Measurements from ENCODE around the gene IMMP2L.

Gene IMMP2L

GRCh38 chr7:111394891-111395290, 167.4 kb downstream of the IMMP2L start:
- DNase-seq (ENCODE audit: low read depth in 2 of 3, low spot score in 1 of 3): no peak

DNA sequence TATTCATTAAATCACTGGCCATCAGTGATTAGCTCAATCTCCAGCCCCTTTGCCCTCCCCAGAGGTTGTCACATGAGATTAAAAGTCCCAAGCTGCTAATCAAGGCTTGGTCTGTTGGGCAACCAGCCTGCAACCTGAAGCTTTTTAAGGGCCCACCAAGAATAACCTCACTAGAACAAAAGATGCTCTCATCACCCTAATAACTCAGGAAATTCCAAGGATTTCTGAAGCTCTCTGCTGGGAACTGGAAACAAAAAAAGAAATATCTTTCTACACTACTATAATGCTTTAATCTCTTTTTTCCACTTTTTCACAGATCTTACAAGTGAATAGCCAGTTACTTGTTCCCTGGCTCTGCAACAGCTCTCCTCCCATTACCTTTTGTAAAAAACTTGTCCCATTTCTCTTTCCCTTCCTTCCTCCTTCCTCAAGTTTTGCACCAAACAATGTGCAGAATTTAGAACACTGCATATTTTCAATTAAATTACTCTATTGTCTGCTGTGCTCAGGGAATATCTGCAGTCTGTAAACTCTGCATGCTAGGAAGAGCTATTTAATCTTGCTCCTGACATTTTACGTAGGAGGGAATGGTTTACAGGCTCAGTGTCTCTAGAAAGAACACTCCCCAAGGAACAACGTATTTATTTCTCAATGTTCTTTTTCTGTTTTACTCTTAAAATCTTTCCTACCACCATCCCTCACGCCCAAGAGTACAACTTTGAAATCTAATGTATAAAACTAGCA, 169.1 kb downstream of the IMMP2L start:
- no peak for DNase-seq (ENCODE audit: low read depth in 2 of 3, low spot score in 1 of 3)

GRCh38 chr7:111392294-111392693, 170.0 kb downstream of the IMMP2L start:
- no peak for DNase-seq (ENCODE audit: low read depth in 2 of 3, low spot score in 1 of 3)

GRCh38 chr7:111390000-111390399, 172.3 kb downstream of the IMMP2L start:
- no peak for DNase-seq (ENCODE audit: low read depth in 2 of 3, low spot score in 1 of 3)

DNA sequence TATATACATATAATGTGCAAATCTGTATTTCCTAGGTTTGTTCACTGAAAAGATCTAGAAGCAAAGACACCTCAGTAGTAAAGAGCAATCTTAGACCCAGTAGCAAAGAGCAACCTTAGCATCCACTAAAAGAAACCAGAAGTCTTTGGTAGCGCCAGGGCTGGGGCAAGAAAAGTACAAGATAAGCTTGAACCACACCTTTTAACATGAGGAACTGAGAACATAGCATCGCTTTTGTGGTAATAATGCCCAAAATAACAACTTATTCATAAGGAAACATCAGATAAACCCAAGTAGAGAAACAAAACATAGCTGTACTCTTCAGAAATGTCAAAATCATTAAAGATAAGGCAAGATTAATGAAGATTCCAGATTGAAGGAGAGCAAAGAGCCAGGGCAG, 173.4 kb downstream of the IMMP2L start:
- DNase-seq (ENCODE audit: low read depth in 2 of 3, low spot score in 1 of 3): no peak

DNA sequence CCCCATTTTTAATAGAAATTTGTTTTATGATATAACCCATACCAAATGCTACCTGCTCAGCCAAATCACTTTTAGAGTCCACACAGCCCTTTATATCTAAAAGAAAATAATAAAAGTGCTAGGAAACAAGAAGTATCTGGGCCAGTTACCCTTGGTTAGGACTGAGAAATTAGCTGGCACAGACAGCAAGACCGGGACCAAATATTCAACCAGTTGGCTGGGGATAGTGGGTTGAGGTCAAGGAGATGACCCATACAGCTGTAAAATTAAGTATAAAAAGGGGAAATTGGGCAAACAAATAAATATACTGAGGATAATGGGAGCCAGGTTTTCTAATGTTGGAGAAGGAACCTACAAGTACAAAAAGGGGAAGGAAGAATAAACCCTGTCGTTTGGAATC, 174.3 kb downstream of the IMMP2L start:
- DNase-seq (ENCODE audit: low read depth in 2 of 3, low spot score in 1 of 3): no peak

- DNase-seq (ENCODE audit: low read depth in 2 of 3, low spot score in 1 of 3): no peak
Measured at GRCh38 chr7:111384065-111384891, 178.0 kb downstream of the IMMP2L start.

- no peak for DNase-seq (ENCODE audit: low read depth in 2 of 3, low spot score in 1 of 3)
Measured at GRCh38 chr7:111383133-111383532, 179.2 kb downstream of the IMMP2L start.

DNA sequence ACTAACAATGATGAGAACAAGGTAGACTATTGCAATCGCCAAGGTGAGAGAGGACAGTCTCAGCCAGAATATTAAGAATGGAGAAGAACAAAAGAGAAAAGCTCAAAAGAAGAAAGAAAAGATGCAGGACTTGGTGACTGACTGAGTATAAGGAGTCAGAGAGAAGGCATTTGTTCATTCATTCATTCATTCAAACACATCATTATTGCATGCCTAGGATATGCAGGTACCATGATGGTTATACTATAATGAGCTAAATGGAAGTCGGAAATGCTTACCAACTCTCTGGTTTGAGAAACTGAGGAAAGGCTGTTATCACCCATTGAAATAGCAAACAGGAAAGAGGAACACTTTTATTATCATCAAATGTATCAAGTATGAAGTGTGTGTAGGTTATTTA, 180.7 kb downstream of the IMMP2L start:
- DNase-seq (ENCODE audit: low read depth in 2 of 3, low spot score in 1 of 3): no peak

GRCh38 chr7:111380945-111381344, 181.3 kb downstream of the IMMP2L start:
- DNase-seq (ENCODE audit: low read depth in 2 of 3, low spot score in 1 of 3): no peak

GRCh38 chr7:111374027-111374426, 188.3 kb downstream of the IMMP2L start:
- no peak for DNase-seq (ENCODE audit: low read depth in 2 of 3, low spot score in 1 of 3)

GRCh38 chr7:111371437-111371836, 190.9 kb downstream of the IMMP2L start:
- DNase-seq (ENCODE audit: low read depth in 2 of 3, low spot score in 1 of 3): no peak

DNA sequence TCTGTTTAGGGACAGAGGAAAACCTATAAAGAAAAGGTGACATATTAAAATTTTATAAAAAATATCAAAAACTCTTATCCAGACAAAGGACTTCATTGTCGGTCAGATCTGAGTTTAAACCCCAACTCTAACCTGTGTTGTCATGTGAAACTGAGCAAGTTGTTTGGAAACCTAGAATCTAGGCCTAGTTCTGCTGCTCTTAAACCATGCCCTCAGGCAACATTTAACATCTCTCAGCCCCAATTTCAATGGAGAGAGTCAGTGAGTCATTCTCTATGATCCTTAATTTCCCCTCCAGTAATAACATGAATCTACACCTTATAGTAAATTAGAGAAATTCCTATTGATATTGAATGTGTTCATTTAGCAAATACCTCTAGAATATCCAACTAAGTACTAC, 192.3 kb downstream of the IMMP2L start:
- no peak for DNase-seq (ENCODE audit: low read depth in 2 of 3, low spot score in 1 of 3)

DNA sequence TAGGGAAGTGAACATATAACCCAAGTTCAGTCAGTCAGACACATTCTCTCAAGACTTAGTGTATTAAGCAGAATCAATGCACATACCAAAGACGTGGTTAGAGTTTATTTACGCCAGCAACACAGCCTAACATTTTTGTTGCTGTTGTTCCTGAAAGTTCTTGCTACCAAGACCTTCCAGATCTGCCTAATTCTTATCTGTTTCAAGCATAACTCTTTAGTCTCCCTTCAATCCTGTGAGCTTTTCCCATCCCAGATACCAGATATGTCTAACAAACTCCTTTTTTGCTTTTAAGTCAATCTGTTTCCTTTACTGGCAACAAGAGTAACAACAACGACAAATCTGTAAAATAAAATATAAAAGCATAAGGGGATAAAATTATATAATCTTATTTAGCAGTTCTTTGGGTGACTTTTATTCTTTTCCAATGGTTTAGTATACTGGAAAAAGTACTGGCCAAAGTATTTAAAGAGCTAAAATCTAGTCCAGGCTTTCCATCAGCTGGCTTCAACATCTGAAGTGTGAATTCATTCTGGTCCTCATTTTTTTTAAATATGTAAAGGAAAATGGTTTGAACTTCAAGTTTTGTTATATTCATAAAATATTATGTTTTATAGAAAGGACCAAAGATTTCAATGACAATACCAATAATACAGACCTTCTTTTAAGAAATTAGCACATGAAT, 193.8 kb downstream of the IMMP2L start:
- no peak for DNase-seq (ENCODE audit: low read depth in 2 of 3, low spot score in 1 of 3)

DNA sequence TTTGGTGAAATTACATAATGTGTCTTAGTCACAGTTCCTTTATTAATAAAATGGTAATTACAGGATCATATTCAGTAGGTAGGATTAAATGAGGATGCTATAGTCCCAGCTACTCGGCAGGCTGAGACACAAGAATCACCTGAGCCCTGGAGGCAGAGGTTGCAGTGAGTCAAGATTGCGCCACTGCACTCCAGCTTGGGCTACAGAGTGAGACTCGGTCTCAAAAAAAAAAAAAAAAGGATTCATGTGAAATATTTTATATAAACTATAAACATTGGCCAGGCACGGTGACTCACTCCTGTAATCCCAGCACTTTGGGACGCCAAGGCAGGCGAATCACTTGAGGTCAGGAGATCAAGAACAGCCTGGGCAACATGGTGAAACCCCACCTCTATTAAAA, 197.9 kb downstream of the IMMP2L start:
- no peak for DNase-seq (ENCODE audit: low read depth in 2 of 3, low spot score in 1 of 3)

DNA sequence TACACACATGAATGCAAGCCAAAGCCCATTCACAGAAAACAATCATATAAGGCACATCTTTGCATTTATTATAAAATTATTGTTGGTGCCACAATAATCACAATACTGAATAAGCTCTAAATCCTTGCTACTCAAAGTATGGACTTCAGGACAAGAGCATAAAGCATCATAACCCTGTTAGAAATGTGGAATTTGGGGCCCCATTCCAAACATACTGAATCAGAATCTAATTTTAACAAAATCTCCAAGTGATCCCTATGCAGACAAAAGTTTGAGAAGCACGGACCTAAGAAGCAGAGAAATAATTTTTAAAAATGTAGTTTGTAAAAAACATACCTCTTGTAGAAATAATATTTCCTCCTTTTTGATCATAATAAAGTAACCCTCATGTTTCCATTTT, 199.2 kb downstream of the IMMP2L start:
- no peak for DNase-seq (ENCODE audit: low read depth in 2 of 3, low spot score in 1 of 3)

DNA sequence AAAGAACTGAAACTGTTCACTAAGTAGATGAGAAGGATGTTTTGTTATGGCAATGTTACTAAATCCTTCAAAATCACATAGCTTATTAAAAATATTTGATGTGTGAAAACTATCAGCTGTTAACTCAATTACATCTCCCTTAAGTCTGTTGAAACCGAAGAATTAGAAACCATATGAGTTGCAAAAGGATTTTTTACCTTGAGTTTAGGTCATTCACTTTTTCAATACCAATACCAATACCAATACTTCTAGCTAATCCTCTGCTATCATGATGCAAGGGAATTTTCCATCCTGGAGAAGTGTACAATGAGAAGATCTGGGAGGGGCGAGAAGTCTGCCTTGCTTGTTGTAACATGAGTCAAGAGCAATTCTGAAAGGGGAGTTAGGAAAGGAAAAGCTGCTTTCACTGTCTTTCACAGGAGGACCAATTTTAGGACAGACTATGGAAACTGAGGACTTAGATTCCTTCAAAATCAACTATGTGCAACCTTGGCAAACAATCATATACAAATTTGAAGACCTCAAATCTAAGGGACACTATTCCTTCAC, 199.7 kb downstream of the IMMP2L start:
- DNase-seq (ENCODE audit: low read depth in 2 of 3, low spot score in 1 of 3): no peak

DNA sequence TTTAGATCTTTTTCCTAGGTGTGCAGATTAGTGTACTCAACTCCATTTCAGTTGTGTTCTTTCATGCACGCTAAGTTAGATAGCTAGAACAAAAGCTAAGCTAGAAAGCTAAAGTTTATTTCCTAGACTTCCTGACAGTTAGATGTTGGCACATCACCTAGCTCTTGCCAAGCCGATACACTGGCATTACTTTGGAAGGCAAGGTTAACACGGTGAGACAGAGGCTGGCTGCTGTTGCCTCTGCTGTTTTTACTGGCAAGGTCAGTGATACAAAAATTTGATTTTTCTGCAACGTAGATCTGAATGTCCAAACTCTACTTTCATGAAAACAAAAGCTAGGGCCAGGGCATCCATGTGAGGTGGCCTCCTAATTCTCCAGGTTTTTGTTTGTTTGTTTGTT, 203.4 kb downstream of the IMMP2L start:
- no peak for DNase-seq (ENCODE audit: low read depth in 2 of 3, low spot score in 1 of 3)

- no peak for DNase-seq (ENCODE audit: low read depth in 2 of 3, low spot score in 1 of 3)
Measured at GRCh38 chr7:111357691-111358090, 204.6 kb downstream of the IMMP2L start.

DNA sequence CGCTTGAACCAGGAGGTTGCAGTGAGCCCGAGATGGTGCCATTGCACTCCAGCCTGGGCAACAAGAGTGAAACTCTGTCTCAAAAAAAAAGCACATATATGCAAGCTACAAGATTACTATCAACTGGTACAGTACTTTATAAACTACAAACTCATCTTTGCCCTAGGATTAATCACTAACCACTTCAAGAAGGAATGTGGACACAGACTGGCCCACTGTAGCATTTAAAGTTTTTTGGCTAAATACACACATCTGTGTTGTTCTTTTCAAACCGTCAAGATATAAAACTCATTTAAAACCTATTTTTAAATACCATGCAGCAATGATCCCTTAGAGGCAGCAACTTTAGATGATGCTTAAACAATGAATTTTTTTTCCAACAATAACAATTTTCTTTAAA, 205.4 kb downstream of the IMMP2L start:
- no peak for DNase-seq (ENCODE audit: low read depth in 2 of 3, low spot score in 1 of 3)

GRCh38 chr7:111352319-111352718, 210.0 kb downstream of the IMMP2L start:
- DNase-seq (ENCODE audit: low read depth in 2 of 3, low spot score in 1 of 3): no peak

- no peak for DNase-seq (ENCODE audit: low read depth in 2 of 3, low spot score in 1 of 3)
Measured at GRCh38 chr7:111346219-111346618, 216.1 kb downstream of the IMMP2L start.
